ENCODE measurements around the gene TERB1.
A peak's percentile ranks its signal among the peaks of the same experiment; 100 is the strongest.

Gene TERB1

DNA sequence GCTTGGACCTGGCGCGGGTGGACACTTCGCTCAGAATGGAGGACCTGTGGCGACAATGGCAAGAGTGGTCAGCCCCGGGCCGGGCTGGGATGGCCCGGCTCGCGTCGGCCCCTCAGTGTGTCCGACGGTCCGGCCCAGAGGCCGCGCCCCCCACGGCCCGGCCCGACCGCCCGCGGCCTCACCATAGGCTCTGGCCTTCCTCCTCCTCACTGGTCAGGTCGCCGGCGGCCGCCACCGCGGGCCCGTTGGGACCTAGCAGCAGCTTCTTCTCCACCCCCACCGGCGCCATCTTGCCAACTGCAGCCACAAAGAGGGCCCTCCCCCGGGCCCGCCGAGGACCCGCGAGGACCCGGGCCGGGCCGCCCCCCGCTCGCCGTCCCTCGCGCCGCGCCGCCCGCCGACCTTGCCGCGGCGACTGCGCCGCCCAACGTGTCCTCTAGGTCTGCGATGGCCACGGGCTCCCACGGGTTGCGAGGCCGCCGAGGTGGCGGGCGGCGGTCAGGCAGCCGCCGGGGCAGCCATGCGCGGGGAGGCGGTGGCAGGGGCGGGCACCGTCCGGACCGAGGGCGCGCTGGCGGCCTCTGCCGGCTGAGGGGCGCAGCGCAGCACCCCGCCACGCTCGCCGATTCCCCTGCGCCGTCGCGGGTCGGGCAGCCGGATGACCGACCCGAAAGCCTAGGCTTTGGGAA is 49.9 kb downstream of the TERB1 start, which contains the start of gene DYNC1LI2:
Gene DYNC1LI2 (minus strand): TSS at position 307 of the 689 bp plus-strand sequence. CDS start 18 bp downstream, at position 289.
- peaks cover 44% of the 10 kb centered on the region for H3K79me2 ChIP-seq (ENCODE audit: insufficient read depth, low read length)
- H4K20me1 ChIP-seq (ENCODE audit: insufficient read depth, low read length, poor library complexity, severe bottlenecking) = peaks cover 38% of the 10 kb centered on the region
- peaks cover 4% of the 10 kb centered on the region for H3K27me3 ChIP-seq (ENCODE audit: insufficient read depth, low read length, poor library complexity, severe bottlenecking)
- H3K4me3 ChIP-seq (ENCODE audit: low read length, poor library complexity, severe bottlenecking) = peak within 1 kb of the TSS; percentile 87
- H3F3A ChIP-seq (ENCODE audit: low read depth) = no peaks in the 10 kb centered on the region
- no peaks in the 10 kb centered on the region for H3K9me2 ChIP-seq (replicated peaks; ENCODE audit: low read depth, low read length)
- peak within 1 kb of the TSS; percentile 99 for H3K4me2 ChIP-seq (ENCODE audit: low read depth, low read length, poor library complexity, severe bottlenecking)
- H3K36me3 ChIP-seq (ENCODE audit: insufficient read depth, low read length) = peaks cover 8% of the 10 kb centered on the region; the same call in 1 of the 2 replicates
- TF ChIP-seq EZH2phosphoT487 (IDR thresholded peaks at IDR 0.05; ENCODE audit: borderline replicate concordance) (no peak), CTCF (conservative IDR thresholded peaks at IDR 0.05; ENCODE audit: low read length) (peak; percentile 69)
- H3K9me3 ChIP-seq (ENCODE audit: insufficient read depth, low read depth, low read length) = no peaks in the 10 kb centered on the region
- H2AFZ ChIP-seq (ENCODE audit: low read length) = peak within 1 kb of the TSS; percentile 99
- H3K4me1 ChIP-seq (ENCODE audit: insufficient read depth, low read length, poor library complexity, severe bottlenecking) = peaks cover 47% of the 10 kb centered on the region
- peak within 1 kb of the TSS; percentile 97 for H3K9ac ChIP-seq (ENCODE audit: low read depth, low read length, poor library complexity, severe bottlenecking)

DNA sequence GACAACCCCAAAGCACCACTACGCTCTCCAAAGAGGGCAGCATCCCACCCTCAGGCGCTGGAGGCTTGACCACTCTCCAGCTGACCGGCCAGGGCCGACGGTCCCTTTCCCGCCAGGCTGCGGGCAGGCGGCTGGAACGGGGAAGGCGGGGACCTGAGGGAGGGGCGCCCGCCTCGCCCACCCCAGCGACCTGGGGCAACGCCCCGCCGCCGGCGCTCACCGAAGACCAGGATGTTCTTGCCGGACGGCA is 50.4 kb downstream of the TERB1 start:
- peaks cover 4% of the 10 kb centered on the region for H3K27me3 ChIP-seq (ENCODE audit: insufficient read depth, low read length, poor library complexity, severe bottlenecking)
- peaks cover 49% of the 10 kb centered on the region for H3K79me2 ChIP-seq (ENCODE audit: insufficient read depth, low read length)
- H3K4me1 ChIP-seq (ENCODE audit: insufficient read depth, low read length, poor library complexity, severe bottlenecking) = peaks cover 52% of the 10 kb centered on the region

GRCh38 chr16:66750279-66751052 is 50.9 kb downstream of the TERB1 start:
- Histone ChIP-seq H3K36me3 (ENCODE audit: insufficient read depth, low read length) (peaks cover 8% of the 10 kb centered on the region; the same call in 1 of the 2 replicates), H4K20me1 (ENCODE audit: insufficient read depth, low read length, poor library complexity, severe bottlenecking) (peaks cover 46% of the 10 kb centered on the region), H3K4me2 (ENCODE audit: low read depth, low read length, poor library complexity, severe bottlenecking) (peak overlapping the region; percentile 99), H2AFZ (ENCODE audit: low read length) (peak overlapping the region; percentile 84; the same call in 1 of the 2 replicates), H3K9me2 (replicated peaks; ENCODE audit: low read depth, low read length) (no peaks in the 10 kb centered on the region), H3K4me3 (ENCODE audit: low read length, poor library complexity, severe bottlenecking) (peak overlapping the region; percentile 87), H3F3A (ENCODE audit: low read depth) (no peaks in the 10 kb centered on the region), H3K27me3 (ENCODE audit: insufficient read depth, low read length, poor library complexity, severe bottlenecking) (peaks cover 4% of the 10 kb centered on the region), H3K9ac (ENCODE audit: low read depth, low read length, poor library complexity, severe bottlenecking) (peak overlapping the region; percentile 97), H3K9me3 (ENCODE audit: insufficient read depth, low read depth, low read length) (no peaks in the 10 kb centered on the region), H3K4me1 (ENCODE audit: insufficient read depth, low read length, poor library complexity, severe bottlenecking) (peaks cover 53% of the 10 kb centered on the region), H3K79me2 (ENCODE audit: insufficient read depth, low read length) (peaks cover 54% of the 10 kb centered on the region)
- TF ChIP-seq CTCF (conservative IDR thresholded peaks at IDR 0.05; ENCODE audit: low read length) (no peak), EZH2phosphoT487 (IDR thresholded peaks at IDR 0.05; ENCODE audit: borderline replicate concordance) (no peak)

More for the DNA sequence above, 50.4 kb downstream of the TERB1 start:
- Histone ChIP-seq H3K9ac (ENCODE audit: low read depth, low read length, poor library complexity, severe bottlenecking) (peak overlapping the region; percentile 97), H4K20me1 (ENCODE audit: insufficient read depth, low read length, poor library complexity, severe bottlenecking) (peaks cover 43% of the 10 kb centered on the region), H3K4me3 (ENCODE audit: low read length, poor library complexity, severe bottlenecking) (peak overlapping the region; percentile 87), H3K9me2 (replicated peaks; ENCODE audit: low read depth, low read length) (no peaks in the 10 kb centered on the region), H3F3A (ENCODE audit: low read depth) (no peaks in the 10 kb centered on the region), H2AFZ (ENCODE audit: low read length) (peak overlapping the region; percentile 84), H3K36me3 (ENCODE audit: insufficient read depth, low read length) (peaks cover 8% of the 10 kb centered on the region; the same call in 1 of the 2 replicates), H3K4me2 (ENCODE audit: low read depth, low read length, poor library complexity, severe bottlenecking) (peak overlapping the region; percentile 99), H3K9me3 (ENCODE audit: insufficient read depth, low read depth, low read length) (no peaks in the 10 kb centered on the region)
- TF ChIP-seq CTCF (conservative IDR thresholded peaks at IDR 0.05; ENCODE audit: low read length) (no peak), EZH2phosphoT487 (IDR thresholded peaks at IDR 0.05; ENCODE audit: borderline replicate concordance) (no peak)

Measured in Loucy (cell line).